ENCODE results near the gene LAMB3.

GRCh38 chr1:209613400-209614150 lies 38.6 kb downstream of the LAMB3 start:
- TF ChIP-seq POLR2AphosphoS5 (IDR thresholded peaks at IDR 0.05) (no peak), CTCF (IDR thresholded peaks at IDR 0.05) (no peak), POLR2A (IDR thresholded peaks at IDR 0.05; ENCODE audit: low read depth) (no peak), EP300 (IDR thresholded peaks at IDR 0.05) (no peak)
